HFF-Myc (cell line): ENCODE measurements around the gene CHST15.

Source experiments
- DNase-seq: peaks from one replicate; pipeline ENCODE4 v3.0.0-alpha.2; 2011; ENCODE audit warnings: low read depth; ENCODE audit errors: extremely low read depth
- H3K4me3 ChIP-seq: replicated peaks from 2 replicates; pipeline ENCODE4 v1.5.1; 2011; ENCODE audit warnings: low read depth, mild to moderate bottlenecking, control low read depth, low read length
- CTCF ChIP-seq: IDR thresholded peaks from 2 replicates; pipeline ENCODE4 v1.5.1; 2012; ENCODE audit warnings: mild to moderate bottlenecking, low read depth, low read length, control low read depth; ENCODE audit errors: missing control alignments

The CHST15 gene

GRCh38 chr10:123964953-123965352 is 128.4 kb downstream of the CHST15 start:
- DNase-seq: no peak
- no peak for TF ChIP-seq CTCF
- no peak overlapping the region for H3K4me3 ChIP-seq

- no peak for TF ChIP-seq CTCF
- DNase-seq: no peak
- H3K4me3 ChIP-seq: no peak overlapping the region
These were observed 130.5 kb downstream of the CHST15 start for GRCh38 chr10:123962756-123963530.

- TF ChIP-seq CTCF: no peak
- H3K4me3 ChIP-seq: no peak overlapping the region
- DNase-seq: no peak
These were observed 135.2 kb downstream of the CHST15 start for GRCh38 chr10:123958241-123958640.
